Neutrophil (primary cell): ENCODE results near the gene CTNND2.

Experiments
- H3K27ac ChIP-seq: fragments of 200-600 bp; sonication (generic); 2 replicates; pipeline ENCODE4 v1.5.1; 2016; ENCODE audit warnings: mild to moderate bottlenecking, moderate library complexity
- H3K27me3 ChIP-seq: fragments of 200-600 bp; sonication (generic); 2 replicates; pipeline ENCODE4 v1.6.0; 2016; ENCODE audit warnings: mild to moderate bottlenecking
- H3K36me3 ChIP-seq: fragments of 200-600 bp; sonication (generic); 2 replicates; pipeline ENCODE4 v1.5.1; 2017
- H3K4me1 ChIP-seq, 2 experiments: fragments of 200-600 bp in 1 of 2; sonication (generic) in 1 of 2; 1 replicate in 1 of 2; 2 replicates in 1 of 2; pipeline versions ENCODE4 v1.5.1 to v1.6.1; 2013 to 2016; ENCODE audit warnings: low read depth in 1 of 2, low read length in 1 of 2, mild to moderate bottlenecking in 1 of 2, moderate library complexity in 1 of 2; ENCODE audit not compliant: control insufficient read depth in 1 of 2, insufficient read depth in 1 of 2
- H3K4me3 ChIP-seq, 2 experiments: fragments of 200-600 bp in 1 of 2; sonication (generic) in 1 of 2; 1 replicate in 1 of 2; 2 replicates in 1 of 2; pipeline ENCODE4 v1.5.1; 2013 to 2016; ENCODE audit warnings: low read depth in 1 of 2, low read length in 1 of 2, mild to moderate bottlenecking in 1 of 2, moderate library complexity in 1 of 2
- H3K9me3 ChIP-seq: fragments of 200-600 bp; sonication (generic); 2 replicates; pipeline ENCODE4 v1.5.1; 2016
- TF ChIP-seq, protein P1 (sequence below): fragments of 200-600 bp; sonication (generic); IDR thresholded peaks from 2 replicates; pipeline ENCODE4 v1.5.1; 2016; ENCODE audit warnings: antibody characterized with exemption

CTNND2 gene

DNA sequence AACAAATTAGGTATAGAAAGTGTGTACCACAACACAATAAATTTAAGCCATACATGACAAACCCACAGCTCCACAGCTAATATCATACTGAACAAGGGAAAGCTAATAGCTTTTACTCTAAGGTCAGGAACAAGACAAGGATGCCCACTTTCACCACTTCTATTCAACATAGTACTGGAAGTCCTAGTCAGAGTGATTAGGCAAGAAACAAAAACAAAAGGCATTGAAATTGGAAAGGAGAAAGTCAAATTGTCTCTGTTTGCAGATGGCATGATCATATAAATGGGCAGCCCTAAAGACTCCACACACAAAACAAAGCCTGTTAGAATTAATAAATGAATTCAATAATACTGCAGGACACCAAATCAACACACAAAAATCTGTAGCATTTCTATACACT is 548.8 kb downstream of the CTNND2 start:
- no peaks in the 10 kb centered on the region for H3K27me3 ChIP-seq
- TF ChIP-seq, protein P1, sequence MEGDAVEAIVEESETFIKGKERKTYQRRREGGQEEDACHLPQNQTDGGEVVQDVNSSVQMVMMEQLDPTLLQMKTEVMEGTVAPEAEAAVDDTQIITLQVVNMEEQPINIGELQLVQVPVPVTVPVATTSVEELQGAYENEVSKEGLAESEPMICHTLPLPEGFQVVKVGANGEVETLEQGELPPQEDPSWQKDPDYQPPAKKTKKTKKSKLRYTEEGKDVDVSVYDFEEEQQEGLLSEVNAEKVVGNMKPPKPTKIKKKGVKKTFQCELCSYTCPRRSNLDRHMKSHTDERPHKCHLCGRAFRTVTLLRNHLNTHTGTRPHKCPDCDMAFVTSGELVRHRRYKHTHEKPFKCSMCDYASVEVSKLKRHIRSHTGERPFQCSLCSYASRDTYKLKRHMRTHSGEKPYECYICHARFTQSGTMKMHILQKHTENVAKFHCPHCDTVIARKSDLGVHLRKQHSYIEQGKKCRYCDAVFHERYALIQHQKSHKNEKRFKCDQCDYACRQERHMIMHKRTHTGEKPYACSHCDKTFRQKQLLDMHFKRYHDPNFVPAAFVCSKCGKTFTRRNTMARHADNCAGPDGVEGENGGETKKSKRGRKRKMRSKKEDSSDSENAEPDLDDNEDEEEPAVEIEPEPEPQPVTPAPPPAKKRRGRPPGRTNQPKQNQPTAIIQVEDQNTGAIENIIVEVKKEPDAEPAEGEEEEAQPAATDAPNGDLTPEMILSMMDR = no peak
- H3K36me3 ChIP-seq = no peaks in the 10 kb centered on the region
- no peaks in the 10 kb centered on the region for H3K9me3 ChIP-seq
- H3K4me1 ChIP-seq = no peaks in the 10 kb centered on the region
- no peak overlapping the region for H3K27ac ChIP-seq
- no peak overlapping the region for H3K4me3 ChIP-seq

DNA sequence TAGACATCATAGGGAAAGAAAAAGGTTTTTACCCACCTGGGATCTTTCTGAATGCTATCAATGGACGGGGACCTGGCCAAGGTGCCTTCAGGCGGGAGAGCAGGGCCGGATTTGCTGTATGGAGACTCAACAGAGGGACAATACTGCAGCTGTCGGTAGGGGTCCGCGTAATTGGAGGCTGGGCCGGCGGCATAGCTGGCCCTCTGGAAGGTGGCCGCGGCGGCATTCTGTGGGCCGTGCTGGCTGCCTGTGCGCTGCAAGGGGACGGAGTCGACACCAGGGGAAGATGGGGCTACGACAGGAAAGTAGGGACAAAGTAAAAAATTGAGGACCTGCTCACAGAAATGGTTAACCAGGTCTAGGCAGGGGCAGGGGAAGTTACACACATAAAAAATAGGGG is 557.9 kb downstream of the CTNND2 start:
- Histone ChIP-seq H3K36me3 (no peaks in the 10 kb centered on the region), H3K27me3 (no peaks in the 10 kb centered on the region), H3K4me3 (no peak overlapping the region), H3K4me1 (no peaks in the 10 kb centered on the region), H3K9me3 (no peaks in the 10 kb centered on the region), H3K27ac (no peak overlapping the region)
- TF ChIP-seq, protein P1 = no peak

DNA sequence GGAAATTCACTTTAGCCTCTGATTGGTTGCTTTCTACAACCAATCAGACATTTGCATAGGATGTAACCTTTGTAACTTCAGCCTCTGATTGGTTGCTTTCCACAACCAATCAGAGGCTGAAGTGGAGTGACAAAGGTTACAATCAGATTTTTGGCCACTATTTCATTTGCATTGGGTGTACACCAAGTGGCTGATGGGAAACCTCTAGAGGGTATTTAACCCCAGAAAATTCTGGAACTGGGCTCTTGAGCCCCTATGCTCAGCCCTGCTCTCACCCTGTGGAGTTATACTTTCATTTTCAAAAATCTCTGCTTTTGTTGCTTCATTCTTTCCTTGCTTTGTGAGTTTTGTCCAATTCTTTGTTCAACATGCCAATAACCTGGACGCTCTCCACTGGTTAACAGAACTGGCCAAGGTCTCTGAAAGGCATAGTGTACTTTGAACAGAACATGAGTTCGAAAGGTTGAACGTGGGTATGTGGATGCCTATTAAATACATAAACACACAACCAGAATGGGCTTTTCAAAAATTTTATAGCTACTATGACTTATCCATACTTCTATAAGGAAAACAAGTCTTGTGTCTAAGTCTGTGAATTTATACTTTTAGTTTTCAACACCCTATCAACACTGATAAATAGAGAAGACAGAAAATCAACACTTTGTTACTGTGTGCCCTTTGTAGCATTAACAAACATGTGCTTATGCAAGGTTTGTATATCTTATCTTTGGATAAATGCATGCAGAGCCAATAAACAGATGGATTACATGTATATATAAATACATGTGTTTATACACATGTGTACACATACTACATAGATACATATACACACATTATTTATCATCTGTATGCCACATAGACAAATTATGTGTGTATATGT is 568.1 kb downstream of the CTNND2 start:
- no peaks in the 10 kb centered on the region for H3K4me1 ChIP-seq
- no peaks in the 10 kb centered on the region for H3K27me3 ChIP-seq
- no peaks in the 10 kb centered on the region for H3K9me3 ChIP-seq
- no peaks in the 10 kb centered on the region for H3K36me3 ChIP-seq
- no peak overlapping the region for H3K4me3 ChIP-seq
- TF ChIP-seq, protein P1 = no peak
- no peak overlapping the region for H3K27ac ChIP-seq

DNA sequence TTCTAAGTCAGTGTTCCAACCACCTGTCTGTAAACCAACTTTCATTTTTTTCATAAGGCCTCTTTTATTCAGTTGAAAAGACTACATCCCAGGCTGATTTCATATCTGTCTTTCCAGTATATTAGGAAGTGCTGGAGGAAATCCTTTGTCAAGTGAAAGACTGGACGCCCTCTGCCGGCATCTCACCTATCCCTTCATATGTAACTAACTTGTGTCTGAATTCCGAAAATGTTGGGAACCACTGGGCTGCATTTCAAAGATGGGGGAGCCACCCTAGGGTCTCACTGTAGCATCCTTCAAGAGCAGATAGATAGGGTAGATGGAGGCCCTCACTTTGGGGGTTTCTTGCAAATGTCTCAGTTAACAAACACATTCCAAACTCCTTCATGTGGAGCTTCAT is 569.8 kb downstream of the CTNND2 start:
- H3K4me3 ChIP-seq = no peak overlapping the region
- H3K9me3 ChIP-seq = no peaks in the 10 kb centered on the region
- H3K36me3 ChIP-seq = no peaks in the 10 kb centered on the region
- H3K27ac ChIP-seq = no peak overlapping the region
- TF ChIP-seq, protein P1 = no peak
- H3K4me1 ChIP-seq = no peaks in the 10 kb centered on the region
- H3K27me3 ChIP-seq = no peaks in the 10 kb centered on the region

DNA sequence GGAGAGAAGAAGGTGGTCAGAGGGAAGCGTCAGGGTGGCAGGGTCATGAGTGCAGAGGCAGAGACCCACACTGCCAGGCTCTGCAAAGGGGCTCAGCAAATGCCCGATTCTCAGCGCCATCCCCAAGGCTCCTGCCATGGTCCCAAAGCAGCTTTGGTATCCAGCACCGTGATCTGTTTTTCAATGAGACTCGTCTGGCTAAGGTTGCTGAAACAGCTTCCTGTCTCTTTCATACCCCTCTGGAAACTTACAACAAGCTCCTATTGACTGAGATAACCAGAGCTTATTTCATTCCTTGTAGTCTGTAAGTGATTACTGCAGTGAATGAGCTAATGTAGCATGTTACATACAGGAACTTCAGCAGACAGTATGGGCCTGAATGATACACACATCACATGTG is 574.6 kb downstream of the CTNND2 start:
- Histone ChIP-seq H3K9me3 (no peaks in the 10 kb centered on the region), H3K4me3 (no peak overlapping the region), H3K4me1 (no peaks in the 10 kb centered on the region), H3K36me3 (no peaks in the 10 kb centered on the region), H3K27me3 (peaks cover 4% of the 10 kb centered on the region), H3K27ac (no peak overlapping the region)
- TF ChIP-seq, protein P1 = no peak
